ENCODE measurements around the gene ANK2.

- no peak for TF ChIP-seq CTCF (IDR thresholded peaks at IDR 0.05; ENCODE audit: insufficient read depth, low read length, poor library complexity, severe bottlenecking)
- no peak for TF ChIP-seq EZH2phosphoT487 (conservative IDR thresholded peaks at IDR 0.05; ENCODE audit: low read length)
Observed at GRCh38 chr4:113384600-113384999, 335.1 kb downstream of the ANK2 start.

All from SU-DHL-6 (cell line).